HG02943 (cell line): Measurements from ENCODE around the gene SEMA6D.

ENCODE experiments used
- ATAC-seq: cut with Tn5 transposase; IDR thresholded peaks from one replicate; pipeline ENCODE4 v1.9.1; 2021; ENCODE audit warnings: mild to moderate bottlenecking, low read depth, moderate library complexity; ENCODE audit not compliant: unreplicated experiment

SEMA6D gene, protein sequence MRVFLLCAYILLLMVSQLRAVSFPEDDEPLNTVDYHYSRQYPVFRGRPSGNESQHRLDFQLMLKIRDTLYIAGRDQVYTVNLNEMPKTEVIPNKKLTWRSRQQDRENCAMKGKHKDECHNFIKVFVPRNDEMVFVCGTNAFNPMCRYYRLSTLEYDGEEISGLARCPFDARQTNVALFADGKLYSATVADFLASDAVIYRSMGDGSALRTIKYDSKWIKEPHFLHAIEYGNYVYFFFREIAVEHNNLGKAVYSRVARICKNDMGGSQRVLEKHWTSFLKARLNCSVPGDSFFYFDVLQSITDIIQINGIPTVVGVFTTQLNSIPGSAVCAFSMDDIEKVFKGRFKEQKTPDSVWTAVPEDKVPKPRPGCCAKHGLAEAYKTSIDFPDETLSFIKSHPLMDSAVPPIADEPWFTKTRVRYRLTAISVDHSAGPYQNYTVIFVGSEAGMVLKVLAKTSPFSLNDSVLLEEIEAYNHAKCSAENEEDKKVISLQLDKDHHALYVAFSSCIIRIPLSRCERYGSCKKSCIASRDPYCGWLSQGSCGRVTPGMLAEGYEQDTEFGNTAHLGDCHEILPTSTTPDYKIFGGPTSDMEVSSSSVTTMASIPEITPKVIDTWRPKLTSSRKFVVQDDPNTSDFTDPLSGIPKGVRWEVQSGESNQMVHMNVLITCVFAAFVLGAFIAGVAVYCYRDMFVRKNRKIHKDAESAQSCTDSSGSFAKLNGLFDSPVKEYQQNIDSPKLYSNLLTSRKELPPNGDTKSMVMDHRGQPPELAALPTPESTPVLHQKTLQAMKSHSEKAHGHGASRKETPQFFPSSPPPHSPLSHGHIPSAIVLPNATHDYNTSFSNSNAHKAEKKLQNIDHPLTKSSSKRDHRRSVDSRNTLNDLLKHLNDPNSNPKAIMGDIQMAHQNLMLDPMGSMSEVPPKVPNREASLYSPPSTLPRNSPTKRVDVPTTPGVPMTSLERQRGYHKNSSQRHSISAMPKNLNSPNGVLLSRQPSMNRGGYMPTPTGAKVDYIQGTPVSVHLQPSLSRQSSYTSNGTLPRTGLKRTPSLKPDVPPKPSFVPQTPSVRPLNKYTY

DNA sequence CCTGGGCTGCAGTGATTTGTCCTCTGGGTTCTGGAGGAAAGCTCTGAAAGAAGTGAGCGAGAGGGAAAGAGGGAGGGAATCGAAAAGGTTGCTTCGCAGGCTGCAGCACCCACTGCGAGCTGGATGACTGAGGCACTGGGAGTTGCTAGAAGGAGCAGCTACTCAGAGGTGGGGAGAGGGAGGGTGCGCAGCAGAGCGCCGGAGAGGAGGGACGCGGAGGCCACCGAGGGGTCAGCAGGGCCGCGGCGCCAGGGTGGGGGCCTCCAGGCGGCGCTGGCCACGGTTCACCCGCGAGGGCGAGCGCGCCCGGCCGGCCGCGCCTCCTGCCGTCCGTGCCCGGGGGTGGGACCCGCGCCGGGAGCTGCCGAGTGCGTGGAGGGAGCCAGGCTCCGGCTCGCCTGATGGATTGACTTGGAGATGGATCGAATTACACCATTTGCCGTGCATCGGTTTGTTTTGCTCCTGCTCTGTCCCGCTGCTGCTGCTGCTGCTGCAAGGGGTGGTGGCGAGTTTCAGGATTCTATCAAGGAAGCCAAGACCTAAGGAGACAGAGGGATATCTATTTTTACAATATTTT is at the start of gene SEMA6D:
TSS of gene SEMA6D (plus strand) at position 470 of the 577 bp plus-strand sequence. CDS start 42,294 bp downstream, outside the sequence.
- no peak for ATAC-seq

DNA sequence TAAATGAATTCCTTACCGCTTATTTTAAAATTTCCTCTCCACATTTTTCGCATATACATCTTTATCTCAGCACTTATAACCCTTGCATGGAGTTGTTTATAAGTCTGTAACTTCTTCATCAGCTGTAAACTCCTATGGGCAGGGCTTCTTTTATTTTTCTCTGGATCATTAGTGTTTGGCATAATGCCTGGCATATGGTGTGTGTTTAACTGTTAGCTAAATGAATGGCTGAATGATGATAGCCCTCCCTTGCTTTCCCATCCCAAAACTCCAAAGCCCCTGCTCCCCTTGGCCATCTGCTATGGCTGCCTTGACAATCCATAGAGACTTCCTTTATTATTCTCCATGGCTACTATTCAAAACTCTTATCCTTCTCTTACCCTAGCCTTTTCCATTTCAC is 48.1 kb upstream of the SEMA6D start:
- ATAC-seq: no peak

GRCh38 chr15:47670365-47670764 is 46.9 kb upstream of the SEMA6D start:
- no peak for ATAC-seq

- ATAC-seq: no peak
These were observed 44.0 kb upstream of the SEMA6D start for GRCh38 chr15:47673232-47673761.

- ATAC-seq: no peak
These were observed 42.6 kb upstream of the SEMA6D start for GRCh38 chr15:47674586-47675232.

GRCh38 chr15:47675735-47676134 is 41.6 kb upstream of the SEMA6D start:
- no peak for ATAC-seq

DNA sequence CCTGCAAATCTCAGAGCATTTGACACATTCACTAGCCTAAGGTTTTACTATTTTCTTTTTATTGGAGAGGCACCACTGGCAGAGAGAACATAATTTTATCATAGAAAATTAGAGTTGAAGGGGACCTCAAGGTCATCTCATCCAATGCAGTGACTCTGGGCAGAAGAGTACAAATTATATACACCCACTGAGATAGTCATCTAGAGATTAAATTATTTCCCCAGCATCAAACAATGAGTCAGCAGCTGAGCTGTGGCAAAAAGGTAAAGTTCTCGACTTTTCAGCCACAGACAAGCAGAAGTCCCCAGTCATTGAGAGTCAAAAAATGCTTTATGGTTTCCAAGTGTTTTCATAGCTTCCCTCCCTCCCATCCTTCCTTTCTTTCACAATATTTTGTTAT is 39.3 kb upstream of the SEMA6D start:
- no peak for ATAC-seq

DNA sequence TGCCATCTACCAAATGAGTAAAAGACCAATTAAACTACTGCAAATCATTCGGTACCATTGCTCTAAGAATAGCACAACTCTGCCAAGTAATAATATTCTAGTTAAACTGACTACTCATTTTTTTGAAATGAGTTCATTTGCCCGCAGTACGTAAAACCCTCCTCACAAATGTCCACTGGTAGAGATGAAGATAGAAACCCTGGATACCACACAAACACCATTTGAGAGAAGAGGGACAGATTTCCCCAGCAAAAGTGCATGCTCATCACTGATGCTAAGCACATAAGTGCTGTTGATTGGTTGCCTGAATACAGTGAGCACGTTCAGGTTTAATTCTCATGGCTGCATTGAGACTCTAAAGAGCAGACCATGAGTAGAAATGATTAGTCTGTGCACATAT is 34.6 kb upstream of the SEMA6D start:
- no peak for ATAC-seq

DNA sequence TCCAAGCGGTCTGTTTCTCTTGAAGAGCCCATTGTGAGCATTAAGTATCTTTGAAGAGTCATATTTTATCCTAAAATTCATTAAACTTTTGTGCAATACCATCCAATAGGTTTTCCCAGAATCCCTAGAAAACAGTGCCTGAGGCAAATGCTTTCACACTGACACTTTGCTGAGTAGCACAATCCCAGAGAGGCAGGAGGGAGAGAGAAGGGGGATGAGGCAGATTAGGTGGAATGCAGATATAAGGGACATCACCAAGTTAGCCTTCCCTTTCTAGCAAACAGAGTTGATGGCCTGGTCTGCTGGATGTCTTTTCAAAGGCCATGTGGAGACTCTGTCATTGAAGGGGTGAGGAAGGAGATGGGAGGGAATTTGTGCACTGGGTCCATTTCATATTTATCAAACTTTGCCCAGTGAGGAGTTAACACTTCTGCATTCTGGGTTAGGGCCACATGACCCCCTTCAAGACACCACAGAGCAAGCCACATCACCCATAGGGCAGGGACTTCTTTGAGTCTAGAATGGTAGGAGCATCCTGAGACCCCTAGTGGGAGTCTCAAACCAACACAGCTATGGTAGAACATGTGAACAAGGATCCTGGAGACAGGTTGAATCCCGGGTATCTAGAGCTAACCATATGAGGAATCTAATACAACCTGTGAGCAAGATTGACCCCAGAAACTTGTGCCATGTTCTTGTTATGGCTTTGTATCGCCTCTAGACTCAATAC is 32.0 kb upstream of the SEMA6D start:
- no peak for ATAC-seq

DNA sequence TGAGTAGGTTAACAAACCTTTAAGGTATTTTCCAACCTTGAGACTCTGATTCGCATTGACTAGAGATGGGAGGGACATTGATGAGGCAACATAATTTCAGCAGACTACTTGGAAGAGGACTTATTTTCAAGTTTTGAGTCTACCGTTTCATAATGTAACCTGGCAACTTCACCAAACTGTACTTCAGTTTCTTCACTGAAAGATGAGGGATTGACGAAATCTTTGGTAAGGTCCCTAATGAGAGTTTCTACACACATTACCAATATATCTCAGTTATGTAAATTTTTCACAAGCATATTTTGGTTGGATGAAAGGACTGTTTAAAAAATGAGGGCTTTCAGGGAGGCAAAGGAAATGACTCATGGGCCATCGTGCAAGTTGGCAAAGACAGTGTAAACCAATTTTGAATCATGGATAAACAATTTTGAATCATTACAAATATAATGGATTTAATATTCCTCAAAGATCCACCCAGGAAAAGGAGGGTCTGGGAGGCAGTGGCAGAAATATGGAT is 28.7 kb upstream of the SEMA6D start:
- no peak for ATAC-seq

- ATAC-seq: no peak
These were observed 27.6 kb upstream of the SEMA6D start for GRCh38 chr15:47689660-47690059.

GRCh38 chr15:47691882-47692281 is 25.4 kb upstream of the SEMA6D start:
- ATAC-seq: no peak

- ATAC-seq: no peak
These were observed 21.0 kb upstream of the SEMA6D start for GRCh38 chr15:47696351-47696750.

GRCh38 chr15:47705281-47705997 is 11.9 kb upstream of the SEMA6D start:
- ATAC-seq: no peak

DNA sequence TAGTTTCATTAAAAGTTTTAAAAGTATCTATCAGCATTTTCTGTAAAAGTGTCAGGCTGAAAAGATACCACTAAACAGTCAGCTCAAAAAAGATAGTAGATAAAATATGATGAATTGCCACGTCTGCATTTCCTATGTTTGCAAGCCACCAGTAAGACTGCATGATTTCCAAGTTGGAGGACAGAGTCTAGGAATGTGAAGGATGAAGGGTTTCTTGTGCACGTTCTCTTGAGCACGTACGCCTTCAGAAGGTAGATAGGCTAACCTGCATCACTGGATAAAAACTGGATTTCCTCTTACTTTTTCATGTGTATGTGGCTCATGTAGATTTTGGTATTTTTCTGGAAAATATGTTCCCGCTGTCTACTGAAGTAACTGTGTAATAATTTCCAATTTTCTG is 9.9 kb upstream of the SEMA6D start:
- no peak for ATAC-seq

DNA sequence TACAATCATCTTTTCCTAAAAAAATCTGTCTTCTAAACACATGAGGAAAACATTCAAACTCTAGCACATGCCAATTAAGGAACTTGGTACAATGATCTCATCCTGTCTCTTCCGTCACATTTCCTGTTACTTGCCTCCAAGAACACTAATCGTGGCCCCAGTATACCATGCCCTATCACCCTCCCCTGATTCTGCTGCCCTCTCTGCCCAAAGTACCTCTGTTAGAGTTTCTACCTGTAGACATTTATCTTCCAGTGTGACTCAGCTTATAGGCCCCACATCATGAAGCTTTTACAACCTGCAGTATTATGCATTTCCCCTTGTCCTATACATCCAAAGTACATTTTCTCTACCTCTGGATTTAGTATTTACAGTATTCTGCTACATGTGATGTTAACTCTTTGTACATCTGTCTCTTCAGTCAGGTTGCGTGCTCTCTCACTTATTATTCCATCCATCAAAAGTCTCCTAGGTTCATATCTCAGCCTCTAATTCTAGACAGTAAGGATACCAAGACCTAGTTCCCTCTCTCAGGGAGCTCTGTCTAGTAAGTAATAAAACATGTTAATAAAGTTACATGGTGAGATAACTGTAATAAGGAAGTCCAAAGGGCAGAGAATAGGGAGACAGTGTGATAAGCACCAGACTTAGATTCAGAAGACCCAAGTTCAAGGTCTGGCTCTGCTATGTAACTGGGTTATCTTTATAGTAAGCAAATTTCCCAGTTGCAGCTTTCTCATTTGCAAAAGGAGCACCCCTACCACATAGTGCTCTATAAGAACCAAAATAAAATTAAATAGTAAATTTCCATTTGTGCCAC is 8.9 kb upstream of the SEMA6D start:
- ATAC-seq: no peak

GRCh38 chr15:47711655-47712054 is 5.7 kb upstream of the SEMA6D start:
- no peak for ATAC-seq

DNA sequence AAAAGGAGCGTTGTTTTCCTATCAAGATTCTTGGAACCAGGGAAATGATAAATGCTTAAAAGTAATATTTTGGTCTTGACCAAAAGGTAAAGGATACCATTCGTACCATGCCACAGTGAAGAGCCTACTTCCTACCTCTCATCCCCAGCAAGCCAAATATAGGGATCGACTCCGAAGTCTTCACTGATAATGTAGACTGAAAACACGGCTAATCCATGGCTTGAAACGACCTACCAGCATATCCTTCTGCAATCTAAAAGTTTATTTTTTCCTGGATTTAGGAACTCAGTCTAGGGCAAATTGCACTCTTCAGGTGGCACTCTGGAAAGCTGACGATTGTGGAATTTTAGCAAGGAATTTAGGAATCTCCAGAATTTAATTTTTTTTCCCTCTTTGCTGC is 1.9 kb upstream of the SEMA6D start:
- no peak for ATAC-seq
